Keratinocyte (primary cell): Measurements from ENCODE around the gene CATSPERZ. TPM values are rescaled to one million over a fixed set of nuclear protein-coding genes. Genes with fewer than 3 reads are reported as not detected.

Experiments used
- DNase-seq: peaks from one replicate; pipeline ENCODE4 v3.0.0-alpha.2; 2011; ENCODE audit warnings: low read depth, missing footprints, low spot score
- FAIRE-seq: peaks from 2 replicates; lab custom pipeline; 2011; peaks lifted over from hg19 to GRCh38; lab: Jason Lieb, UNC
- H2AFZ ChIP-seq: 2 replicates; pipeline ENCODE4 v1.6.0; 2012; ENCODE audit warnings: low read length, control low read depth, inconsistent platforms; ENCODE audit not compliant: control insufficient read depth
- H3K27ac ChIP-seq: 2 replicates; pipeline ENCODE4 v1.5.1; 2011; ENCODE audit warnings: low read length; ENCODE audit not compliant: control insufficient read depth, insufficient read depth
- H3K27me3 ChIP-seq: 3 replicates; pipeline ENCODE4 v1.6.0; 2011; ENCODE audit warnings: low read length; ENCODE audit not compliant: control insufficient read depth, insufficient read depth; ENCODE audit errors: extremely low read depth
- H3K36me3 ChIP-seq, 2 experiments: 2 replicates in 1 of 2; 3 replicates in 1 of 2; pipeline ENCODE4 v1.5.1; 2011; ENCODE audit warnings: low read length in 2 of 2, mild to moderate bottlenecking in 1 of 2; ENCODE audit not compliant: control insufficient read depth in 2 of 2, insufficient read depth in 2 of 2; ENCODE audit errors: extremely low read depth in 1 of 2
- H3K4me1 ChIP-seq: 3 replicates; pipeline ENCODE4 v1.5.1; 2011; ENCODE audit warnings: low read length; ENCODE audit not compliant: control insufficient read depth, insufficient read depth; ENCODE audit errors: extremely low read depth
- H3K4me2 ChIP-seq: 3 replicates; pipeline ENCODE4 v1.6.0; 2011; ENCODE audit warnings: low read depth, low read length; ENCODE audit not compliant: control insufficient read depth, insufficient read depth; ENCODE audit errors: extremely low read depth
- H3K4me3 ChIP-seq, 3 experiments: fragments of 200-600 bp in 1 of 3; sonication (generic) in 1 of 3; 2 replicates in 2 of 3; 3 replicates in 1 of 3; pipeline ENCODE4 v1.5.1; 2011 to 2016; ENCODE audit warnings: low read length in 3 of 3, mild to moderate bottlenecking in 3 of 3, control low read depth in 2 of 3, inconsistent platforms in 1 of 3, low read depth in 1 of 3, mixed read lengths in 1 of 3, mixed run types in 1 of 3, moderate library complexity in 1 of 3; ENCODE audit not compliant: control insufficient read depth in 2 of 3, insufficient read depth in 2 of 3; ENCODE audit errors: extremely low read depth in 1 of 3
- H3K79me2 ChIP-seq: 2 replicates; pipeline ENCODE4 v1.6.0; 2012; ENCODE audit warnings: low read length; ENCODE audit not compliant: control insufficient read depth, insufficient read depth
- H3K9ac ChIP-seq: 3 replicates; pipeline ENCODE4 v1.6.0; 2011; ENCODE audit warnings: low read length; ENCODE audit not compliant: control insufficient read depth, insufficient read depth; ENCODE audit errors: extremely low read depth
- H3K9me1 ChIP-seq: 3 replicates; pipeline ENCODE4 v1.6.0; 2011; ENCODE audit warnings: low read length; ENCODE audit not compliant: control insufficient read depth, insufficient read depth; ENCODE audit errors: extremely low read depth
- H3K9me3 ChIP-seq: 2 replicates; pipeline ENCODE4 v1.5.1; 2012; ENCODE audit warnings: low read depth, low read length; ENCODE audit not compliant: control insufficient read depth
- H4K20me1 ChIP-seq: 3 replicates; pipeline ENCODE4 v1.6.0; 2011; ENCODE audit warnings: low read length; ENCODE audit not compliant: control insufficient read depth, insufficient read depth; ENCODE audit errors: extremely low read depth
- CTCF ChIP-seq, 3 experiments: IDR thresholded peaks in 1 of 3; conservative IDR thresholded peaks in 1 of 3; optimal IDR thresholded peaks in 1 of 3; 2 replicates in 2 of 3; 3 replicates in 1 of 3; pipeline versions ENCODE3 to v1.5.1; 2011; ENCODE audit warnings: low read length in 3 of 3, mild to moderate bottlenecking in 3 of 3, moderate library complexity in 2 of 3, control low read depth in 1 of 3, inconsistent platforms in 1 of 3; ENCODE audit not compliant: insufficient read depth in 2 of 3; ENCODE audit errors: extremely low read depth in 1 of 3
- EZH2 ChIP-seq: IDR thresholded peaks from one replicate; pipeline ENCODE4 v1.6.1; 2012; ENCODE audit warnings: inconsistent platforms, mild to moderate bottlenecking, low read length, moderate library complexity
- dilution Hi-C: fragments of 300-500 bp; cut with MboI; formaldehyde crosslinking; loops from one replicate; pipeline ENCODE4 v1.7.0; 2020; ENCODE audit warnings: low sequenced_read_pairs; ENCODE audit not compliant: extremely low pct_ligation_motif_present
- polyA minus RNA-seq, 3 experiments: library from RNA; depleted of rRNA, polyadenylated mRNA; stranded (reverse); fragments of >200 nt; gene quantifications; 1 replicate in 1 of 3; 2 replicates in 1 of 3; 3 replicates in 1 of 3; pipeline ENCODE4 v1.2.3, GENCODE V29; 2011
- polyA plus RNA-seq, 5 experiments: library from polyadenylated mRNA; depleted of rRNA in 3 of 5; stranded (reverse) in 3 of 5; stranded (forward) in 1 of 5; unstranded in 1 of 5; fragments of >200 nt; gene quantifications; 1 replicate in 1 of 5; 2 replicates in 3 of 5; 3 replicates in 1 of 5; pipeline versions ENCODE4 v1.2.1 to v1.2.3, GENCODE V29; 2011 to 2012; ENCODE audit warnings: missing spikeins in 2 of 5, low read depth in 1 of 5, low replicate concordance in 1 of 5

Gene CATSPERZ
- polyA plus RNA-seq (0.17 to 0.29 TPM (median 0.19 TPM) in 3 replicates), polyA minus RNA-seq (not detected in 3 replicates)
- polyA plus RNA-seq (2011; ENCODE audit: low read depth): not detected
- polyA plus RNA-seq (2011; cell fraction: cytosol; rRNA removed): 0.15 and 0.23 TPM in 2 replicates
- not detected in 2 replicates for polyA plus RNA-seq (2011; cell fraction: nucleus; rRNA removed)
- 0.28 TPM in 1 of 2 replicates, not detected in the other for polyA plus RNA-seq (2012; ENCODE audit: low replicate concordance)
- not detected for polyA minus RNA-seq (2011; cell fraction: cytosol; rRNA and poly(A)+ RNA removed)
- polyA minus RNA-seq (2011; cell fraction: nucleus; rRNA and poly(A)+ RNA removed): not detected in 2 replicates

- dilution Hi-C loops: no loop called here
- Histone ChIP-seq H3K79me2 (no peaks in the 10 kb centered on the region), H3K9me3 (no peaks in the 10 kb centered on the region), H2AFZ (peak within 1 kb of the TSS; percentile 77), H3K9ac (no peak within 1 kb of the TSS), H3K4me2 (peak within 1 kb of the TSS; percentile 93), H3K27ac (no peak within 1 kb of the TSS), H3K4me1 (peaks cover 26% of the 10 kb centered on the region), H4K20me1 (no peaks in the 10 kb centered on the region), H3K4me3 (peak within 1 kb of the TSS; percentile 25 to 74 (median 54)), H3K36me3 (no peaks in the 10 kb centered on the region), H3K9me1 (no peaks in the 10 kb centered on the region), H3K27me3 (peaks cover 42% of the 10 kb centered on the region)
- no peak for TF ChIP-seq CTCF (optimal IDR thresholded peaks at IDR 0.05 in 1 of 3, IDR thresholded peaks at IDR 0.05 in 1 of 3, conservative IDR thresholded peaks at IDR 0.05 in 1 of 3; ENCODE audit: extremely low read depth in 1 of 3, insufficient read depth in 2 of 3, low read length in 3 of 3)
- TF ChIP-seq EZH2: peak; percentile 80
- FAIRE-seq: no peak
- DNase-seq: no peak
These were observed at the start of gene CATSPERZ for GRCh38 chr11:64299847-64300648. CATSPERZ (plus strand) TSS chr11:64300358; CDS start chr11:64300411, 53 bp downstream.

GRCh38 chr11:64250415-64251015 is 49.6 kb upstream of the CATSPERZ start:
- Histone ChIP-seq H3K9me1 (no peaks in the 10 kb centered on the region), H3K79me2 (peaks cover 42% of the 10 kb centered on the region), H3K36me3 (peaks cover 9 to 18% of the 10 kb centered on the region in 2 experiments), H3K4me3 (peak overlapping the region; percentile 71 to 77 (median 76)), H4K20me1 (peaks cover 8% of the 10 kb centered on the region), H3K27ac (no peak overlapping the region), H3K4me2 (peak overlapping the region; percentile 85), H3K27me3 (no peaks in the 10 kb centered on the region), H2AFZ (no peak overlapping the region), H3K9ac (peak overlapping the region; percentile 63), H3K9me3 (no peaks in the 10 kb centered on the region), H3K4me1 (peaks cover 21% of the 10 kb centered on the region)
- dilution Hi-C loops: no loop called here
- TF ChIP-seq CTCF (optimal IDR thresholded peaks at IDR 0.05 in 1 of 3, IDR thresholded peaks at IDR 0.05 in 1 of 3, conservative IDR thresholded peaks at IDR 0.05 in 1 of 3; ENCODE audit: extremely low read depth in 1 of 3, insufficient read depth in 2 of 3, low read length in 3 of 3): no peak
- no peak for DNase-seq
- FAIRE-seq: no peak
